Inferior parietal cortex (tissue), 1 donor: ENCODE results near the gene SLC1A6.
A peak's percentile ranks its signal among the peaks of the same experiment; 100 is the strongest.
"Not testable (repeated sequence)": the region's sequence is repeated elsewhere in the genome, so short reads cannot be mapped to it uniquely, and the experiment has no call there.

Experiments
- DNase-seq: peaks from one replicate; pipeline ENCODE4 v3.0.0-alpha.2; 2016; ENCODE audit errors: extremely low spot score

SLC1A6 gene

GRCh38 chr19:14979476-14980255, at the start of gene SLC1A6:
SLC1A6 (minus strand) TSS chr19:14979864; CDS start chr19:14972910, 6,954 bp downstream.
- DNase-seq: peak; percentile 3

GRCh38 chr19:15028490-15028889, 48.8 kb upstream of the SLC1A6 start:
- DNase-seq: no peak

GRCh38 chr19:15025217-15025616, 45.6 kb upstream of the SLC1A6 start:
- no peak for DNase-seq

- no peak for DNase-seq
Observed at GRCh38 chr19:15022752-15023151, 43.1 kb upstream of the SLC1A6 start.

GRCh38 chr19:15021286-15022007, 41.8 kb upstream of the SLC1A6 start:
- no peak for DNase-seq

- DNase-seq: not testable (repeated sequence)
Observed at GRCh38 chr19:15018836-15019235, 39.2 kb upstream of the SLC1A6 start.

GRCh38 chr19:15015946-15016542, 36.4 kb upstream of the SLC1A6 start:
- no peak for DNase-seq

- DNase-seq: no peak
Observed at GRCh38 chr19:15014579-15014978, 34.9 kb upstream of the SLC1A6 start.

GRCh38 chr19:15010501-15011300, 31.0 kb upstream of the SLC1A6 start:
- DNase-seq: no peak

- no peak for DNase-seq
Observed at GRCh38 chr19:15008308-15008707, 28.6 kb upstream of the SLC1A6 start.

- DNase-seq: no peak
Observed at GRCh38 chr19:14997981-14998380, 18.3 kb upstream of the SLC1A6 start.

GRCh38 chr19:14992780-14993179, 13.1 kb upstream of the SLC1A6 start:
- no peak for DNase-seq

GRCh38 chr19:14985133-14985532, 5.5 kb upstream of the SLC1A6 start:
- DNase-seq: no peak

- DNase-seq: peak; percentile 15
Observed at GRCh38 chr19:14978161-14978776, 1.4 kb downstream of the SLC1A6 start.

- DNase-seq: no peak
Observed at GRCh38 chr19:14977128-14977527, 2.5 kb downstream of the SLC1A6 start.

GRCh38 chr19:14974488-14974887, 5.2 kb downstream of the SLC1A6 start:
- no peak for DNase-seq

- DNase-seq: peak; percentile 20
Observed at GRCh38 chr19:14972676-14973075, 7.0 kb downstream of the SLC1A6 start.

- DNase-seq: no peak
Observed at GRCh38 chr19:14971474-14971873, 8.2 kb downstream of the SLC1A6 start.

GRCh38 chr19:14968247-14968646, 11.4 kb downstream of the SLC1A6 start:
- DNase-seq: no peak

- DNase-seq: no peak
Observed at GRCh38 chr19:14961956-14962685, 17.5 kb downstream of the SLC1A6 start.

GRCh38 chr19:14959263-14959662, 20.4 kb downstream of the SLC1A6 start:
- DNase-seq: no peak
